ENCODE data around the gene DCAF5. TPM values are rescaled to one million over a fixed set of nuclear protein-coding genes. Genes with fewer than 3 reads are reported as not detected.

Gene DCAF5
- total and polyA plus RNA-seq, 2 of the 13 experiments (the other 11 are each of a cell fraction or from before 2014, with no cell fraction given), result 13.4 to 31.6 TPM

- TF ChIP-seq SIX4 (CRISPR knock-in tag; IDR thresholded peaks at IDR 0.05) (no peak), ZNF580 (CRISPR knock-in tag; IDR thresholded peaks at IDR 0.05; ENCODE audit: borderline replicate concordance, low read depth) (peak; percentile 57; the same call in 1 of the 2 replicates), SIN3B (IDR thresholded peaks at IDR 0.05; ENCODE audit: low read length) (no peak), ZNF891 (CRISPR knock-in tag; IDR thresholded peaks at IDR 0.05) (no peak), DPF2 (CRISPR knock-in tag; IDR thresholded peaks at IDR 0.05; ENCODE audit: borderline replicate concordance, low read depth) (no peak), TFDP2 (CRISPR knock-in tag; IDR thresholded peaks at IDR 0.05) (no peak), ZNF564 (CRISPR knock-in tag; IDR thresholded peaks at IDR 0.05) (no peak), GMEB1 (CRISPR knock-in tag; IDR thresholded peaks at IDR 0.05; ENCODE audit: borderline replicate concordance) (no peak), ARID5B (CRISPR knock-in tag; IDR thresholded peaks at IDR 0.05) (peak; percentile 87), PAX8 (CRISPR knock-in tag; IDR thresholded peaks at IDR 0.05; ENCODE audit: borderline replicate concordance) (no peak), ZNF766 (CRISPR knock-in tag; IDR thresholded peaks at IDR 0.05; ENCODE audit: borderline replicate concordance) (peak; percentile 79; the same call in 1 of the 2 replicates), ZNF331 (CRISPR knock-in tag; IDR thresholded peaks at IDR 0.05) (peak; percentile 86), KMT2B (CRISPR knock-in tag; IDR thresholded peaks at IDR 0.05) (no peak), ZNF33B (CRISPR knock-in tag; IDR thresholded peaks at IDR 0.05) (no peak), NFYB (CRISPR knock-in tag; IDR thresholded peaks at IDR 0.05) (no peak), HNRNPH1 (optimal IDR thresholded peaks at IDR 0.05; ENCODE audit: low read depth, low read length) (no peak)
Measured at GRCh38 chr14:69093631-69094421, 59.1 kb downstream of the DCAF5 start (continued).

Data from HepG2 (cell line).